Loucy (cell line): Measurements from ENCODE around the gene CENPO.

Source experiments
- H2AFZ ChIP-seq: fragments of 200-600 bp; sonication (generic); 2 replicates; pipeline ENCODE4 v1.6.0; 2016; ENCODE audit warnings: antibody characterized with exemption, mild to moderate bottlenecking, low read length, moderate library complexity
- H3F3A ChIP-seq: fragments of 200-600 bp; 2 replicates; pipeline ENCODE4 v1.6.0; 2016; ENCODE audit warnings: antibody characterized with exemption, low read depth, mild to moderate bottlenecking
- H3K27me3 ChIP-seq: fragments of 200-600 bp; sonication (generic); 2 replicates; pipeline ENCODE4 v1.6.1; 2014; ENCODE audit warnings: low read length, mild to moderate bottlenecking; ENCODE audit not compliant: insufficient read depth, poor library complexity, severe bottlenecking
- H3K36me3 ChIP-seq: fragments of 200-600 bp; sonication (generic); 2 replicates; pipeline ENCODE4 v1.6.1; 2016; ENCODE audit warnings: low read length; ENCODE audit not compliant: insufficient read depth
- H3K4me1 ChIP-seq: fragments of 200-600 bp; sonication (generic); 2 replicates; pipeline ENCODE4 v1.5.1; 2014; ENCODE audit warnings: low read length, mild to moderate bottlenecking; ENCODE audit not compliant: insufficient read depth, poor library complexity, severe bottlenecking
- H3K4me2 ChIP-seq: fragments of 200-600 bp; sonication (generic); 2 replicates; pipeline ENCODE4 v1.6.0; 2014; ENCODE audit warnings: antibody characterized with exemption, low read length, low read depth, mild to moderate bottlenecking; ENCODE audit not compliant: poor library complexity, severe bottlenecking
- H3K4me3 ChIP-seq: fragments of 200-600 bp; sonication (generic); 2 replicates; pipeline ENCODE4 v1.5.1; 2014; ENCODE audit warnings: low read length, mild to moderate bottlenecking, mixed read lengths; ENCODE audit not compliant: poor library complexity, severe bottlenecking
- H3K79me2 ChIP-seq: fragments of 200-600 bp; sonication (generic); 2 replicates; pipeline ENCODE4 v1.6.1; 2014; ENCODE audit warnings: low read length; ENCODE audit not compliant: insufficient read depth
- H3K9ac ChIP-seq: fragments of 200-600 bp; sonication (generic); 2 replicates; pipeline ENCODE4 v1.6.0; 2014; ENCODE audit warnings: mild to moderate bottlenecking, low read depth, low read length, moderate library complexity; ENCODE audit not compliant: poor library complexity, severe bottlenecking
- H3K9me2 ChIP-seq: fragments of 200-600 bp; sonication (generic); replicated peaks from 2 replicates; pipeline ENCODE4 v1.6.1; 2016; ENCODE audit warnings: low read depth, low read length, mixed read lengths
- H3K9me3 ChIP-seq: fragments of 200-600 bp; sonication (generic); 2 replicates; pipeline ENCODE4 v1.6.1; 2014; ENCODE audit warnings: mild to moderate bottlenecking, antibody characterized with exemption, low read length, low read depth; ENCODE audit not compliant: insufficient read depth
- H4K20me1 ChIP-seq: fragments of 200-600 bp; sonication (generic); 2 replicates; pipeline ENCODE4 v1.6.0; 2014; ENCODE audit warnings: antibody characterized with exemption, low read length, mild to moderate bottlenecking; ENCODE audit not compliant: insufficient read depth, poor library complexity, severe bottlenecking
- EZH2phosphoT487 ChIP-seq: fragments of 200-600 bp; IDR thresholded peaks from 2 replicates; pipeline ENCODE4 v1.6.1; 2018; ENCODE audit warnings: antibody characterized with exemption, mild to moderate bottlenecking, moderate library complexity, borderline replicate concordance
- TF ChIP-seq, protein P1 (sequence below): fragments of 200-600 bp; sonication (generic); conservative IDR thresholded peaks from 2 replicates; pipeline ENCODE4 v1.5.1; 2014; ENCODE audit warnings: mild to moderate bottlenecking, antibody characterized with exemption, low read length

CENPO gene

GRCh38 chr2:24831221-24832072 lies 38.2 kb downstream of the CENPO start:
- Histone ChIP-seq H3K9ac (no peak overlapping the region), H3K27me3 (no peaks in the 10 kb centered on the region), H3K9me2 (no peaks in the 10 kb centered on the region), H3F3A (no peaks in the 10 kb centered on the region), H3K9me3 (no peaks in the 10 kb centered on the region), H2AFZ (no peak overlapping the region), H3K4me1 (peaks cover under 1% of the 10 kb centered on the region), H4K20me1 (no peaks in the 10 kb centered on the region), H3K79me2 (no peaks in the 10 kb centered on the region), H3K36me3 (peaks cover 39% of the 10 kb centered on the region; the same call in 1 of the 2 replicates), H3K4me3 (no peak overlapping the region), H3K4me2 (no peak overlapping the region)
- TF ChIP-seq, protein P1, sequence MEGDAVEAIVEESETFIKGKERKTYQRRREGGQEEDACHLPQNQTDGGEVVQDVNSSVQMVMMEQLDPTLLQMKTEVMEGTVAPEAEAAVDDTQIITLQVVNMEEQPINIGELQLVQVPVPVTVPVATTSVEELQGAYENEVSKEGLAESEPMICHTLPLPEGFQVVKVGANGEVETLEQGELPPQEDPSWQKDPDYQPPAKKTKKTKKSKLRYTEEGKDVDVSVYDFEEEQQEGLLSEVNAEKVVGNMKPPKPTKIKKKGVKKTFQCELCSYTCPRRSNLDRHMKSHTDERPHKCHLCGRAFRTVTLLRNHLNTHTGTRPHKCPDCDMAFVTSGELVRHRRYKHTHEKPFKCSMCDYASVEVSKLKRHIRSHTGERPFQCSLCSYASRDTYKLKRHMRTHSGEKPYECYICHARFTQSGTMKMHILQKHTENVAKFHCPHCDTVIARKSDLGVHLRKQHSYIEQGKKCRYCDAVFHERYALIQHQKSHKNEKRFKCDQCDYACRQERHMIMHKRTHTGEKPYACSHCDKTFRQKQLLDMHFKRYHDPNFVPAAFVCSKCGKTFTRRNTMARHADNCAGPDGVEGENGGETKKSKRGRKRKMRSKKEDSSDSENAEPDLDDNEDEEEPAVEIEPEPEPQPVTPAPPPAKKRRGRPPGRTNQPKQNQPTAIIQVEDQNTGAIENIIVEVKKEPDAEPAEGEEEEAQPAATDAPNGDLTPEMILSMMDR: no peak
- no peak for TF ChIP-seq EZH2phosphoT487

DNA sequence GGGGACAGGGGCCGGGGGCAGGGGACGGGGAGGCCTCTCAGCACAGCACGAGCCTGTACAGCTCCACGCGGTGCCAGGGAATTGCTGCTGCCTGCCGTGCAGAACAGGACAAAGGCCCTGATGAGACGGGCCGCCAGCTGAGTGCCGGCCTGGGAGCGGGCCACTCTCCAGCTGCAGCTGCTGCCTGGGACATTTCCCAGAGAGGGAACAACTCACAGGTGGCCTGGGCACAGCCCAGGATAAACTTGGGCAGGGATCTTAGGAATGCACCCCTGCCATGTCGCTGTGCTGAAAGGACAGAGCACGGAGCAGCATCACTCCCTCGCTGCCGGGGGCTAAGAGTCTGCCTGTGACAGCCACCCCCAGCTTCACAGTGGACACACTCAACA lies 38.8 kb downstream of the CENPO start:
- H3K9me2 ChIP-seq: no peaks in the 10 kb centered on the region
- TF ChIP-seq, protein P1: no peak
- TF ChIP-seq EZH2phosphoT487: no peak
- no peaks in the 10 kb centered on the region for H3K27me3 ChIP-seq
- no peaks in the 10 kb centered on the region for H3K9me3 ChIP-seq
- H3K4me3 ChIP-seq: no peak overlapping the region
- H3K4me1 ChIP-seq: no peaks in the 10 kb centered on the region
- no peaks in the 10 kb centered on the region for H3F3A ChIP-seq
- H2AFZ ChIP-seq: no peak overlapping the region
- H3K79me2 ChIP-seq: no peaks in the 10 kb centered on the region
- no peak overlapping the region for H3K4me2 ChIP-seq
- peaks cover 45% of the 10 kb centered on the region; the same call in 1 of the 2 replicates for H3K36me3 ChIP-seq
- H3K9ac ChIP-seq: no peak overlapping the region
- H4K20me1 ChIP-seq: no peaks in the 10 kb centered on the region

- Histone ChIP-seq H3K9ac (no peak overlapping the region), H3K36me3 (peaks cover 49% of the 10 kb centered on the region; the same call in 1 of the 2 replicates), H3K9me3 (no peaks in the 10 kb centered on the region), H3K9me2 (no peaks in the 10 kb centered on the region), H3K79me2 (no peaks in the 10 kb centered on the region), H3K4me3 (no peak overlapping the region), H2AFZ (no peak overlapping the region), H3K4me2 (no peak overlapping the region), H3K27me3 (no peaks in the 10 kb centered on the region), H3K4me1 (no peaks in the 10 kb centered on the region), H4K20me1 (no peaks in the 10 kb centered on the region), H3F3A (no peaks in the 10 kb centered on the region)
- TF ChIP-seq EZH2phosphoT487: no peak
- TF ChIP-seq, protein P1: no peak
Measured at GRCh38 chr2:24832521-24832920, 39.3 kb downstream of the CENPO start.
